ENCODE results near the gene NACC2. TPM values are rescaled to one million over a fixed set of nuclear protein-coding genes. Genes with fewer than 3 reads are reported as not detected.

NACC2 gene
- total RNA-seq, 1 donor from 2014 or later: 4.5 TPM

DNA sequence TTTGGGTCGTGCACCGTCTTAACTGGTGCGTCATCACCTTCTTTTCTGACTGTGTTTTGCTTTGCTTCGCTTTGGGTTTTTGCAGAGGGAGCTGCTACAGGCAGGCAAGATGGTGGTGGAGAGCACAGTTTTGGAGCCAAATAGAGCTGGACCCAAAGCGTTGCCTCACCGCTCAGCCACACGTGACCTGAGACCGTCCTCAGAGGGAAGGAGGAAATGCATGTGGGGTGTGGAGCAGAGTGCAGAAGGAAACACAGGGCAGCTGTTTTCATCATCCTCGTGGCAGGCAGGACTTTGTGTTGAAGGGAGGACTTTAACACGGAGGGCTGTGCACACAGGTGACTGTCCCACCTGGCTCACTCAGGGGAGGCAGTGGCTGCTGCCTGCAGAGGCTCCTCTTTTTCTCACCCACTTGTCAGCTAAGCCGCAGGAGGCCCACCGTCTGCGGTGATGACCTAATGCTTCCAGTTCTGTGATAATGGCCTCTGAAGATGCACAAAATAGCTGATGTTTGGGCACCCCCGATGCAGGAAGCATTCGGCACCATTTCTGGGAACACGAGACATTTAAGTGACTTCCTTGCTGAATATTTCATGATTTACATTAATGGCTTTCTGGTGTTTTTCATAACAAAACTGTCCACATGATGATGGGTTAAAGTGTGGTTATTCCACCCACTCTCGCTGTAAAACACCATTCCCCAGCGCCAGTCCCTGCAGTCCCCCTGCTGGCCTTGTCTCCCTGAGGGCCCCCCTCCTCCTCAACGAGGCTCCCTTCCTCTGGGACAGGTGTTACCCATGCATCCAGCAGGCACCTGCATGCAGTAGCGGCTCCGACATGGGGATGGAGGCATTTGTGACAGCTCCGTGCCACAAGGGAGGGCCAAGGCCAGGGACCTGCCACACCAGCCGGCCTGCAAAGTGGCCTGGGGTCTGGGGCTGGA, 121.5 kb downstream of the NACC2 start:
- Mint-ChIP-seq H3K27ac (no peak overlapping the region), H3K27me3 (ENCODE audit: insufficient read depth, low read depth) (peaks cover 12% of the 10 kb centered on the region), H3K4me1 (peaks cover 7% of the 10 kb centered on the region), H3K4me3 (no peak overlapping the region), H3K9me3 (no peaks in the 10 kb centered on the region), H3K36me3 (no peaks in the 10 kb centered on the region)
- Histone ChIP-seq H2AFZ (replicated peaks) (no peak overlapping the region), H3K9me3 (ENCODE audit: low read depth) (no peaks in the 10 kb centered on the region), H4K20me1 (ENCODE audit: low read depth) (peaks cover 11% of the 10 kb centered on the region), H3K4me1 (peaks cover 7% of the 10 kb centered on the region), H3K4me3 (no peak overlapping the region), H3K27me3 (peaks cover 14% of the 10 kb centered on the region), H3F3A (ENCODE audit: low read depth) (peaks cover 2% of the 10 kb centered on the region), H3K79me2 (ENCODE audit: low read depth) (no peaks in the 10 kb centered on the region), H3K36me3 (no peaks in the 10 kb centered on the region), H3K4me2 (no peak overlapping the region), H3K9ac (no peak overlapping the region), H3K27ac (no peak overlapping the region)
- DNase-seq (ENCODE audit: low spot score): no peak
- no peak for TF ChIP-seq EZH2 (IDR thresholded peaks at IDR 0.05)
- TF ChIP-seq EZH2phosphoT487 (IDR thresholded peaks at IDR 0.05): no peak
- no peak for TF ChIP-seq CTCF (IDR thresholded peaks at IDR 0.05)

GRCh38 chr9:135971892-135972291, 123.2 kb downstream of the NACC2 start:
- Histone ChIP-seq H3K4me1 (peaks cover 4% of the 10 kb centered on the region), H3K4me3 (no peak overlapping the region), H3K27ac (no peak overlapping the region), H3K4me2 (no peak overlapping the region), H3K9me3 (ENCODE audit: low read depth) (no peaks in the 10 kb centered on the region), H2AFZ (replicated peaks) (no peak overlapping the region), H3K9ac (no peak overlapping the region), H3K79me2 (ENCODE audit: low read depth) (no peaks in the 10 kb centered on the region), H3K27me3 (peaks cover 14% of the 10 kb centered on the region), H3F3A (ENCODE audit: low read depth) (peaks cover 12% of the 10 kb centered on the region), H4K20me1 (ENCODE audit: low read depth) (peaks cover 11% of the 10 kb centered on the region), H3K36me3 (no peaks in the 10 kb centered on the region)
- H3K4me3 Mint-ChIP-seq: no peak overlapping the region
- no peaks in the 10 kb centered on the region for H3K9me3 Mint-ChIP-seq
- peaks cover 14% of the 10 kb centered on the region for H3K4me1 Mint-ChIP-seq
- TF ChIP-seq EZH2 (IDR thresholded peaks at IDR 0.05): no peak
- no peak for TF ChIP-seq CTCF (IDR thresholded peaks at IDR 0.05)
- TF ChIP-seq EZH2phosphoT487 (IDR thresholded peaks at IDR 0.05): no peak
- H3K27me3 Mint-ChIP-seq (ENCODE audit: insufficient read depth, low read depth): peaks cover 23% of the 10 kb centered on the region
- DNase-seq (ENCODE audit: low spot score): peak; percentile 93
- H3K27ac Mint-ChIP-seq: no peak overlapping the region
- no peaks in the 10 kb centered on the region for H3K36me3 Mint-ChIP-seq

DNA sequence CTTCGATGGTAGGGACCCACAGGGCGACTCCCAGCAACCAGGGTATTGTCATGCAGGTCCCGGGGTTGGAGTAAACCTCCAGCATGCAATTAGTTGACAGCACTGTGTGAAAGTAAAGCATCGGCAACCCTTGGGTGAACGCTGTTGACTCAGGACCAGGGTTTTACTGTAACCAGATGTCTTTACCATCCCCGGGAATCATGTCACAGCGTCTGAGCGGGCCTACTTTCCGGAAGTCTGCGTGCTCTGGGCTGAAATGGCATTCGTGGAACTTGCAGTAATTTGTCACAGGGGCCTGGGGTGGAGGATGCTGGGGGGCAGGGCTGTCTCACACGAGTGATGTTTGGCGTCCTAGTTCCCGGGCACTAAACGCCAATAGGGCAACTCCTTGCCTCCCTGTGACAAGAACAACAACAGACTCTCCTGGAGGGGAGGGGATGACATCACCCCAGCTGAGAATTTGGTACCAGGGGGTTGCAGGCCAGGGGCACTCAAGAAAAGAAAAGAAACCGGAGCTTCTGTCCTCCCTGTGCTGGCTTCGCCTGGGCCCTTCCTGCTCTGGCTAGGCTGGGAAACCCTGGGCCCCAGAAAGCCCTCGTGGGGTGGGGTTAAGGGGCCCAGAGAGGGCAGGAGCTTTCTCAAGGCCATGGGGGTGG, 123.8 kb downstream of the NACC2 start:
- Mint-ChIP-seq H3K27me3 (ENCODE audit: insufficient read depth, low read depth) (peaks cover 23% of the 10 kb centered on the region), H3K36me3 (no peaks in the 10 kb centered on the region), H3K4me3 (no peak overlapping the region), H3K27ac (no peak overlapping the region), H3K4me1 (peaks cover 10% of the 10 kb centered on the region), H3K9me3 (no peaks in the 10 kb centered on the region)
- Histone ChIP-seq H3K79me2 (ENCODE audit: low read depth) (no peaks in the 10 kb centered on the region), H3K4me3 (no peak overlapping the region), H4K20me1 (ENCODE audit: low read depth) (peaks cover 11% of the 10 kb centered on the region), H2AFZ (replicated peaks) (no peak overlapping the region), H3K4me2 (no peak overlapping the region), H3K36me3 (no peaks in the 10 kb centered on the region), H3K27ac (no peak overlapping the region), H3K9me3 (ENCODE audit: low read depth) (no peaks in the 10 kb centered on the region), H3K4me1 (no peaks in the 10 kb centered on the region), H3K27me3 (peaks cover 14% of the 10 kb centered on the region), H3K9ac (no peak overlapping the region), H3F3A (ENCODE audit: low read depth) (peaks cover 12% of the 10 kb centered on the region)
- DNase-seq (ENCODE audit: low spot score): no peak
- TF ChIP-seq CTCF (IDR thresholded peaks at IDR 0.05) (no peak), EZH2 (IDR thresholded peaks at IDR 0.05) (no peak), EZH2phosphoT487 (IDR thresholded peaks at IDR 0.05) (no peak)

Data from neural progenitor cell (in vitro differentiated cells).